SK-N-MC (cell line): ENCODE results near the gene TRAPPC12.
"Not testable (repeated sequence)": the region's sequence is repeated elsewhere in the genome, so short reads cannot be mapped to it uniquely, and the experiment has no call there.

Experiments
- EZH2 ChIP-seq: fragments of 200-600 bp; sonication (generic); IDR thresholded peaks from one replicate; pipeline ENCODE4 v1.6.1; 2017; ENCODE audit warnings: antibody characterized with exemption
- FOXP2 ChIP-seq: optimal IDR thresholded peaks from 2 replicates; pipeline ENCODE3; 2011; ENCODE audit warnings: mild to moderate bottlenecking, moderate library complexity; ENCODE audit not compliant: insufficient read depth; ENCODE audit errors: extremely low read length, control extremely low read depth
- POLR2AphosphoS5 ChIP-seq: IDR thresholded peaks from 2 replicates; pipeline ENCODE4 v1.6.1; 2012; ENCODE audit warnings: mild to moderate bottlenecking, low read depth, low read length, borderline replicate concordance

GRCh38 chr2:3496708-3497080 is 117.2 kb downstream of the TRAPPC12 start:
- not testable (repeated sequence) for TF ChIP-seq POLR2AphosphoS5, FOXP2, EZH2
